Astrocyte of the spinal cord (primary cell): Measurements from ENCODE around the gene BOLA2B.
A peak's percentile ranks its signal among the peaks of the same experiment; 100 is the strongest.
"Not testable (repeated sequence)": the region's sequence is repeated elsewhere in the genome, so short reads cannot be mapped to it uniquely, and the experiment has no call there.

Experiments used
- DNase-seq: peaks from one replicate; pipeline ENCODE4 v3.0.0; 2011; ENCODE audit warnings: low read depth, low spot score
- H3K4me3 ChIP-seq: 2 replicates; pipeline ENCODE4 v1.5.1; 2011; ENCODE audit warnings: low read depth, mild to moderate bottlenecking, low read length, moderate library complexity
- in situ Hi-C: cut with HindIII; loops from 2 replicates; pipeline ENCODE4 v1.10.0; 2017; ENCODE audit warnings: low sequenced_read_pairs
- TF ChIP-seq, protein P1 (sequence below): IDR thresholded peaks from 2 replicates; pipeline ENCODE4 v1.5.1; 2012; ENCODE audit warnings: low read depth, mild to moderate bottlenecking, low read length, inconsistent platforms

The BOLA2B gene

DNA sequence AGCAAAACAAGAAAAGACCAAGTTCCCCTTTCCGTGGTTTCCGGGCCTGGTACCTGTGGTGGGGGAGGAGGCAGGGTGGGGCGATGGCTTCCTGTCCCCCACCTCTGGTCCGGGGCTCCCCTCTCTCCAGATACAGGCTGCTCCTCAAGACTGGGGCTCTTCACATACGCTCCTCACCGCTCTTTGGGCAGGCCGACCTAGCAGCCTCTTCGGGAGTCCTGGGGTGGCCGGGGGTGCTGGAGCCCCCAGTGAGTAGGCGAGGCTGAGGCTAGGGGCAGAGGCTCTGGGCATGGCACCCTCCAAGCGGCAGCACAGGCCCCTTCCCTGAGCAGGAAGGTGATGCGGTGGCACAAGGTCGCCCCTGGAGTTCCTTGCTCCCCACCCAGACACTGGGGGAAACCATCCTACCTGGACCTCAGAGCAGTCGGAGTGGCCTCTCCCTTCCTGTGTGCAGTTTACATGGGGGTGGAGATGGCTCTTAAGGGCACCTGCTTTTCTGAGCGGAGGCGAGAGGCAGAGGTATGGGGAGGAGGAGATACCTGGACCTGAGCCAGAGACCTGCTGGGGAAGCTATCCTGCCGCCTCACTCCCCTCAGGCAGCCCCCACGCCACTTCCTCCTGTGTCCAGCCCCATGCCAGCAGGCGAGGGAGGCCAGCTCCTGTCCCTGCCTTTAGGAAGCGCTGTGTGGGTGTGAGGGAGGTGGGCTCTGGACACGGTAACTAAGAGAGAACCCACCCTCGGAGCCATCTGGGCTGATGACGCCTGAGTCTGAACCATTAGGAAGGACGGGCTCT is 9.2 kb downstream of the BOLA2B start:
- in situ Hi-C loops = no loop called here
- DNase-seq = no peak
- TF ChIP-seq, protein P1, sequence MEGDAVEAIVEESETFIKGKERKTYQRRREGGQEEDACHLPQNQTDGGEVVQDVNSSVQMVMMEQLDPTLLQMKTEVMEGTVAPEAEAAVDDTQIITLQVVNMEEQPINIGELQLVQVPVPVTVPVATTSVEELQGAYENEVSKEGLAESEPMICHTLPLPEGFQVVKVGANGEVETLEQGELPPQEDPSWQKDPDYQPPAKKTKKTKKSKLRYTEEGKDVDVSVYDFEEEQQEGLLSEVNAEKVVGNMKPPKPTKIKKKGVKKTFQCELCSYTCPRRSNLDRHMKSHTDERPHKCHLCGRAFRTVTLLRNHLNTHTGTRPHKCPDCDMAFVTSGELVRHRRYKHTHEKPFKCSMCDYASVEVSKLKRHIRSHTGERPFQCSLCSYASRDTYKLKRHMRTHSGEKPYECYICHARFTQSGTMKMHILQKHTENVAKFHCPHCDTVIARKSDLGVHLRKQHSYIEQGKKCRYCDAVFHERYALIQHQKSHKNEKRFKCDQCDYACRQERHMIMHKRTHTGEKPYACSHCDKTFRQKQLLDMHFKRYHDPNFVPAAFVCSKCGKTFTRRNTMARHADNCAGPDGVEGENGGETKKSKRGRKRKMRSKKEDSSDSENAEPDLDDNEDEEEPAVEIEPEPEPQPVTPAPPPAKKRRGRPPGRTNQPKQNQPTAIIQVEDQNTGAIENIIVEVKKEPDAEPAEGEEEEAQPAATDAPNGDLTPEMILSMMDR = no peak
- peak overlapping the region; percentile 47 for H3K4me3 ChIP-seq

DNA sequence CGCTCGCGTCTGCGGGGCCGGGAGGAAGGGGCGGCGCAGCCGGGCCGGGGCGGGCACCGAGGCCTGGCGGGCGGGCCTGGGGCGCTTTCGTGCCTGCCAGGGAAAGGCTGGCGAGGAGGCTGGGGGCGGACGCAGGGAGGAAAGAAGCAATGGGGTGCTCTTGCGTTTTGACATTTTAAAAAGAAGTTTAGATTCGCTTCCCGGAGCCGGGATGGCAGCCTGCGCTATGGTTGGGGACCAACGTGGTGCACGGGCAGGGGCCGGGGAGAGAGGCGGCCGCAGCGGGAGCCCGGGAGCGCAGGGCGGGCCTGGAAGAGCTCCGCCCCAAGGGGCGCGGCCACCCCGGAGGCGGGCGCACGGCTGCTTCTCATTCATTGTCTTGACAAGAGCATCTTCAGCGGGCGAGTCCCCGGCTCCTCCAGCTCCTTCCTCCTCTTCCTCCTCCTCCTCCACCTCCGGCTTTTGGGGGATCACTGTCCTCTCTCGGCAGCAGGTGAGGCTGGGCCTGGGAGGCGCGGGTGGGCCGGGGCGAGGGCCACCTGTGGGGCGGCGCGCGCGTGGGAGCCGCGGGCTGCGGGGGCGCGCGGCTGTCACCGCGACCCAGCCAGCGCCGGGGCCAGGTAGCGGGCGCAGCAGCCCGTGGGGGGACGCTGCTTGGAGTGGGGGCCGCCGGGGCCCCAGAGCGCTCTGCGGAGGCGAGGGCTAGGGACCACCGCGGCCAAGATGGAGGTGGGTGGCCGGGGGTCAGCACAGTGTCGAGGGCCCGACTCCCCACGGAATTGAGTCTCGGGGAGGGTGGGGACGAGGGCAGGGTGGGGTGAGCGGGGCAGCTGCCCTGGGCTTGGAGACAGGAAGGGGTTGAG is 10.0 kb downstream of the BOLA2B start, which contains the start of gene CORO1A:
CORO1A (plus strand) TSS at position 370 of the 863 bp plus-strand sequence. CDS start 1,608 bp downstream, outside the sequence.
- in situ Hi-C loops = no loop called here
- peak within 1 kb of the TSS; percentile 47 for H3K4me3 ChIP-seq
- DNase-seq = peak; percentile 74

DNA sequence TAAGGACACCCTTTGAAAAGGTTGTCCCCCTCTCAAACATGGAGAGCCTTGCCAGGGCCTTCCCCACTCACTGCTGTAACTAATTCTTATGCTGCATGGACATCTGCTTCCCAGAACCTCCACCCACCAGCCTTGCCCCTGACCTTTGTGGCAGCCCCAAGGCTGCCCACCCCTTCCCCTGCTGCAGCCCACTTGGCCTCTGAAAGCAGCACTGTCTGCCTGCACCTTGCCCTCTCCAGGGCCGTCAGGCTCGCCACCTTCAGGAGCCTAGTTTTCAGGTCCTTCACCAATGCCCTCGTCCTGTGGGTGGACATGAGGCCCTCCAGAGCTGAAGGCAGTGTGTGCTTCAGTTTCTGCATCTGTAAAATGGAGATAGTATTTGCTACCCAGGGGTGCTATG is 12.7 kb downstream of the BOLA2B start:
- no peak for DNase-seq
- TF ChIP-seq, protein P1 = no peak
- no peak overlapping the region for H3K4me3 ChIP-seq
- in situ Hi-C loops = no loop called here

More for the DNA sequence above, 10.0 kb downstream of the BOLA2B start, which contains the start of gene CORO1A:
- TF ChIP-seq, protein P1 = no peak

DNA sequence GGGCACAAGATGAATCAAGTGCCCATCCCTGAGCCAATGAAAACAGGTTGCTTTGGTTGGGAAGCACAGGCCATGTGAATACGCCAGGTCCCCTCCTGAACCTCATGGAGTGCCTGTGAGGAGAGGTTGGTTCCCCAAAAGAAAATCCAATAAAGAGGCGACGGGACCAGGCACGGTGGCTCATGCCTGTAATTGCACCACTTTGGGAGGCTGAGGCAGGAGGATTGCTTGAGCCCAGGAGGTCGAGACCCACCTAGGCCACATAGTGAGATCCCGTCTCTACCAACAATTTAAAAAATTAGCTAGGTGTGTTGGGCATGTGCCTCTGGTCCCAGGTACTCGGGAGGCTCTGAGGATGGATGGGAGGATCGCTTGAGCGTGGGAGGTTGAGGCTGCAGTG is 13.5 kb downstream of the BOLA2B start:
- in situ Hi-C loops = no loop called here
- DNase-seq = no peak
- H3K4me3 ChIP-seq = no peak overlapping the region
- TF ChIP-seq, protein P1 = no peak

DNA sequence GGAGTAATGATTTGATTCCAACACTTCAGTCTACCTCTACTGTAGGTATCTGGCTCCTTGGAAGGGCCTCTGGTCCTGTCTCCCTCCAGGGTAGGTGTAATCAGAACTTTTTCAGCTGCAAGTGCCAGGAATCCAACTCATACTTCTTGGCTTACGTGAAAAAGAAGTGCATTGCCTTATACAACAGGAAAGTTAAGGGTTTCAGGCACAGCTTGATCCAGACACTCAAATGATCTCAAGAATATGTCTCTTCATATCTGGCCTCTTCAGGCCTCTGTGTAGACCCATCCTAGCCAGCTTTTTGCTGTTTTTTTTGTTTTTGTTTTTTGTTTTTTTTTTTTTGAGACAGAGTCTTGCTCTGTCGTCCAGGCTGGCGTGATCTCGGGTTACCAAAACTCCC is 14.3 kb downstream of the BOLA2B start:
- in situ Hi-C loops = no loop called here
- no peak for DNase-seq
- TF ChIP-seq, protein P1 = no peak
- no peak overlapping the region for H3K4me3 ChIP-seq

DNA sequence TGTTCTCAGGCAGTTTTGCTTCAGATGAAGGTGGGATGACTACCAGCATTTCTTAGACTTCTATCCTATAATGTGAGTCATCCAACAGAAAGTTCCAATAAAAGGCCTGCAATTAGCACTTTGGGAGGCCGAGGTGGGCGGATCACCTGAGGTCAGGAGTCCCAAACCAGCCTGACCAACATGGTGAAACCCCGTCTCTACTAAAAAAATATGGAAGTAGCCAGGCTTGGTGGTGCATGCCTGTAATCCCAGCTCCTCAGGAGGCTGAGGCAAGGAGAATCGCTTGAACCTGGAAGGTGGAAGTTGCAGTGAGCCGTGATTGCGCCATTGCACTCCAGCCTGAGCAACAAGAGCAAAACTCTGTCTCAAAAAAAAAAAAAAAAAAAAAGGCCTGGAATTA is 16.6 kb downstream of the BOLA2B start:
- H3K4me3 ChIP-seq, in situ Hi-C loops, DNase-seq: not testable (repeated sequence)

DNA sequence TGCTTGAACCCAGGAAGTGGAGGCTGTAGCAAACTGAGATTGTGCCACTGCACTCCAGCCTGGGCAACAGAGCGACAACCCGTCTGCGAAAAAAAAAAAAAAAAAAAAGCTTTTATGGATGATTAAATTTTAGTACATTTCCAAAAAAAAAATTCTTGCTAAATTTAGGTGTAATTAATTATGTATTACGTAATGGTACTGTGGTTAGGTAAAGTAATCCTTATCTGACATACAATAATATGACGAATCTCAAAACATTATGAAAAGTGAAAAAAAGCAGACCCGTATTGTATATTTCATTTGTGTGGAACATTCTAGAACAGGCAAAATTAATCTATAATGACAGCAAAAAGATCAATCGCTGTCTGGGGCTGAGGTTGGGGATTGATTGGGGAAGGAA is 20.4 kb downstream of the BOLA2B start:
- no peak overlapping the region for H3K4me3 ChIP-seq
- no peak for DNase-seq
- in situ Hi-C loops = no loop called here
- TF ChIP-seq, protein P1 = no peak

DNA sequence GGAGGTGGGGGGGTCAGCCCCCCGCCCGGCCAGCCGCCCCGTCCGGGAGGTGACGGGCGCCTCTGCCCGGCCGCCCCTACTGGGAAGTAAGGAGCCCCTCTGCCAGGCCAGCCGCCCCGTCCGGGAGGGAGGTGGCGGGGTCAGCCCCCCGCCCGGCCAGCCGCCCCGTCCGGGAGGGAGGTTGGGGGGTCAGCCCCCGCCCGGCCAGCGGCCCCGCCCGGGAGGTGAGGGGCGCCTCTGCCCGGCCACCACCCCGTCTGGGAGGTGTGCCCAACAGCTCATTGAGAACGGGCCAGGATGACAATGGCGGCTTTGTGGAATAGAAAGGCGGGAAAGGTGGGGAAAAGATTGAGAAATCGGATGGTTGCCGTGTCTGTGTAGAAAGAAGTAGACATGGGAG is 23.3 kb downstream of the BOLA2B start:
- in situ Hi-C loops, H3K4me3 ChIP-seq, DNase-seq: not testable (repeated sequence)

DNA sequence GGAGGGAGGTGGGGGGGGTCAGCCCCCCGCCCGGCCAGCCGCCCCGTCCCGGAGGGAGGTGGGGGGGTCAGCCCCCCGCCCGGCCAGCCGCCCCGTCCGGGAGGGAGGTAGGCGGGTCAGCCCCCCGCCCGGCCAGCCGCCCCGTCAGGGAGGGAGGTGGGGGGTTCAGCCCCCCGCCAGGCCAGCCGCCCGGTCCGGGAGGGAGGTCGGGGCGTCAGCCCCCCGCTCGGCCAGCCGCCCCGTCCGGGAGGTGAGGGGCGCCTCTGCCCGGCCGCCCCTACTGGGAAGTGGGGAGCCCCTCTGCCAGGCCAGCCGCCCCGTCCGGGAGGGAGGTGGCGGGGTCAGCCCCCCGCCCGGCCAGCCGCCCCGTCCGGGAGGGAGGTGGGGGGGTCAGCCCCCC is 24.1 kb downstream of the BOLA2B start:
- H3K4me3 ChIP-seq, in situ Hi-C loops, DNase-seq: not testable (repeated sequence)

DNA sequence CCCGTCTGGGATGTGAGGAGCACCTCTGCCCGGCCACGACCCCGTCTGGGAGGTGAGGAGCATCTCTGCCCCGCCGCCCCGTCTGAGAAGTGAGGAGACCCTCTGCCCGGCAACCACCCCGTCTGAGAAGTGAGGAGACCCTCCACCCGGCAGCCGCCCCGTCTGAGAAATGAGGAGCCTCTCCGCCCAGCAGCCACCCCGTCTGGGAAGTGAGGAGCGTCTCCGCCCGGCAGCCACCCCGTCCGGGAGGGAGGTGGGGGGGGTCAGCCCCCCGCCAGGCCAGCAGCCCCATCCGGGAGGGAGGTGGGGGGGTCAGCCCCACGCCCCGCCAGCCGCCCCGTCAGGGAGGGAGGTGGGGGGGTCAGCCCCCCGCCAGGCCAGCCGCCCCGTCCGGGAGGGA is 24.7 kb downstream of the BOLA2B start:
- H3K4me3 ChIP-seq, in situ Hi-C loops, DNase-seq: not testable (repeated sequence)
